GM18498 (cell line): Measurements from ENCODE around the gene OR7A5.
"Not testable (repeated sequence)": the region's sequence is repeated elsewhere in the genome, so short reads cannot be mapped to it uniquely, and the experiment has no call there.

Experiments
- ATAC-seq: cut with Tn5 transposase; IDR thresholded peaks from one replicate; pipeline ENCODE4 v1.9.1; 2021; ENCODE audit warnings: mild to moderate bottlenecking, moderate library complexity; ENCODE audit not compliant: unreplicated experiment

The OR7A5 gene

GRCh38 chr19:14785102-14785793 lies 49.7 kb downstream of the OR7A5 start:
- ATAC-seq: not testable (repeated sequence)

- ATAC-seq: not testable (repeated sequence)
Observed at GRCh38 chr19:14784730-14785101, 50.3 kb downstream of the OR7A5 start.

DNA sequence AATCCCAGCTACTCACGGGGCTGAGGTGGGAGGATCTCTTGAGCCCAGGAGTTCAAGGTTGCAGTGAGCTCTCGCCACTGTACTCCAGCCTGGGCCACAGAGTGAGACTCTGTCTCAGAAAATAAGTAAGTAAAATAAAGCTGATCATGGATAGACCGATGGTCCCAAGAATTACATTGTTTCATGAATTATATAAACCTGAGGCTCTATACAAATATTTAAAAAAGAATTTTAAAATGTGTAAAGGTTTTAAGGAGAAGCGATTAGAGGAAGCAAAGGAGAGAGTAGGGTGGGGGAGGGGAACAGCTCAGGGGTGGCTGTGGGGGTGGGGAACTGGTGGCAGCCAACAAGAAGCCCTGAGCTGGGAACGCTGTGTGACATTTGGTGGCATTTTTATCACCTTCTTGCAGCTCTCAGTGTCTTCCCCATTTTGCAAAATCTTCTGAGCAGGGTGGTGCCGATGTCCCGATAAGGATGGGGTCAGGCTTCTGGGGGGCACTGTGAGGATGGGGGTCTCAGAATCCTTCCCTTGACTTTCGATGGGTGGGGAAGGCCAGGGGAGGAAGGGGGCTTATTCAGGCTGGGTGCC lies 51.5 kb downstream of the OR7A5 start:
- not testable (repeated sequence) for ATAC-seq

DNA sequence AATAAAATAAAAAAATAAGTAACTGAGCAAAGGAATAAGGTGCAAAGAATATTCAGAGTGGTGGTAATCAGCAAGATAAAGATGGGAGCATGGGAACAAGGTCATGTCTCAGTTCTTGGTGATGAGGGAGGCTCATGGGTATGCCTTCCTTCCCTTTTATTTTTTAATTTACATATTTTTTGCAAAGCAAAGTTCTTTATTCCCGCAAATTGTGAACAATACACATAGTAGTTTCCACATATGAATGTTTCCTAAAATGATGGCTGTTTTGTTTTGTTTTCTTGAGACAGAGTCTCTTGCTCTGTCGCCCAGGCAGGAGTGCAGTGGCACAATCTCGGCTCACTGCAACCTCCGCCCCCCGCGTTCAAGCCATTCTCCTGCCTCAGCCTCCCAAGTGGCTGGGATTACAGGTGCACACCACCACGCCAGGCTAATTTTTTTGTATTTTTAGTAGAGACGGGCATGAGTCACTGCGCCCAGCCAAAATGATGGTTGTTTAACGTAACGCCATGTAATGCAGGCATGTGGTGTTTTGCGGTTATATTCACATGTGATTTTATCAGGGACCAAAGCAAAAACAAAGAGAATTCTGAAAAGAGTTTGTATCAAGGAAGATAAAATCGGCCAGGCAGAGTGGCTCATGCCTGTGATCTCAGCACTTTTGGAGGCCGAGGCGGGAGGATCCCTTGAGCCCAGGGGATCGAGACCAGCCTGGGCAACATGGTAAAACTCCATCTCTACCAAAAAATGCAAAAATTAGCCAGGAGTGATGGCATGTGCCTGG lies 52.2 kb downstream of the OR7A5 start:
- ATAC-seq: no peak

DNA sequence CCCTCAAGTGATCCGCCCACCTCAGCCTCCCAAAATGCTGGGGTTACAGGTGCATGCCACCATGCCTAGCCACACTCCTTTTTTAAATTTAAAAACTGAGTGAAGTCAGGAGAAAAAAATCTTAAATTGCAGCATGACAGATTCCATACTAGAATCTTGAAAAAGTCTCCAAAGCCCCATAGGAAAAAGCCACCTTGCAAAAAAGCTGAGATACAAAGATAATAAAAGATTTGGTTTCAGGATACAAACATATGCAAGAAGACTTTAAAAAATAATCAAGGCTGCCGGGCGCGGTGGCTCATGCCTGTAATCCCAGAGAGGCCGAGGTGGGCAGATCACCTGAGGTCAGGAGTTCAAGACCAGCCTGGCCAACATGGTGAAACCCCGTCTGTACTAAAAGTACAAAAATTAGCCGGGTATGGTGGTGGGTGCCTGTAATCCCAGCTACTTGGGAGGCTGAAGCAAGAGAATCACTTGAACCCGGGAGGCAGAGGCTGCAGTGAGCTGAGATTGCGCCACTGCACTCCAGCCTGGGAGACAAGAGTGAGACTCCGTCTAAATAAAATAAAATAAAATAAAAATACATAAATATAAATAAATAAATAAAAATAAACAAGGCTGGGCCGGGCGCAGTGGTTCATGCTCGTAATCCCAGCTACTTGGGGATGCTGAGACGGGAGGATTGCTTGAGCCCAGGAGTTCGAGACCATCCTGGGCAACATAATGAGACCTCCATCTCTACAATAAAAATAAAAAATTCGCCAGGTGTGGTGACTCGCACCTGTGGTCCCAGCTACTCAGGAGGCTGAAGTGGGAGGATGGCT lies 53.1 kb downstream of the OR7A5 start:
- not testable (repeated sequence) for ATAC-seq

DNA sequence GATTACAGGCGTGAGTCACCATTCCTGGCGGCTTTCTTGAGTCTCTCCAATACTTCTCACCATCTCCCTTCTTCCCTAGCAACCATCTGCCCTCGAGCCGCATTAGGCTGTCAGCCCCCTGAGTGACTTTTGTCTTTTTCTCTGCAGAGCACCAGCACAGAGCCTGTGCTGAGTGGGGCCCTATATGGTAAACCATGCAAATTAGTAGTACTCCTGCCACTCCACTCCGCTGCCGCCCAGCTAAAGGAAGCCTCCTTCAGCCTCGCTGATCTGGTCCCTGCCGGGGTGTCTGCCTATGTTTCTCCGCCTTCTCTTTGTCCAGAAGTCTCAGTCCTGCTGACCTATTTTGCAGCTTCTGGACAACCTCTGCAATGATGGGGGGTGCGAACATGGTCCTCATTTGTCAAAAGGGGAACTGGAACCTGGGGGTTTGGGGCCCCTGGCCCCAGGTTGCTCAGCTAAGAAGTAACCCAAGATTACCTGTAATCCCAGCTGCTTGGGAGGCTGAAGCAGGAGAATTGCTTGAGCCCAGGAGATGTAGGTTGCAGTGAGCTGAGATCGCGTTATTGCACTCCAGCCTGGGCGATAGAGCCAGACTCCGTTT lies 54.3 kb downstream of the OR7A5 start:
- not testable (repeated sequence) for ATAC-seq

GRCh38 chr19:14779151-14779550 lies 55.8 kb downstream of the OR7A5 start:
- ATAC-seq: no peak

DNA sequence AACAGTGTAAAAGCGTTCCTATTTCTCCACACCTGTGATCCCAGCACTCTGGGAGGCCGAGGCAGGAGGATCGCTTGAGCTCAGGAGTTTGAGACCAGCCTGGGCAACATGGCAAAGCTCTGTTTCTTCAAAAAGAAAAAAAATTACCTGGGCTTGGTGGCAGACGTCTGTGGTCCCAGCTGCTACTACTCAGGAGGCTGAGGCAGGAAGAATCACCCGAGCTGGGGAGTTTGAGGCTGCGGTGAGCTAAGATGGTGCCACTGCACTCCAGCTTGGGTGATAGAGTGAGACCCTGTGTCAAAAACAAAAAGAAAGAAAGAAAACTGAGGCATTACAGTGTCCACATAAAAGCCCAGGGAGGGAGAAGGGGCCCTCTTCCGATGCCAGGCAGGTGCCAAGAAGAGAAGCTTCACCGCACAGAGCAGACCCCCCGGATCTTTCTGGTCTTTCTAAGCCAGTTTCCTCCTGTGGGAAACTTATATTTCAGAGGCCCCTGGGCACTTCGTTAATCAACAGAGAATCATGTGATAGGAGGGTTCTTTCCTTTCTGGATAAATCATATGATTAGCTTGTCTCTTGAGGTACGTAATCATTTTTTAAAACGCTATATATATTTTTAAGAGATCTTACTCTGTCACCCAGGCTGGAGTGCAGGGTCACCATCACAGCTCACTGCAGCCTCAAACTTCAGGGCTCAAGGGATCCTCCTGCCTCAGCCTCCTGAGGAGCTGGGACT lies 56.7 kb downstream of the OR7A5 start, which contains the start of gene ADGRE2:
Gene ADGRE2, minus strand, starts transcription at position 451 of the 736 bp plus-strand sequence. CDS start 1,804 bp downstream, outside the sequence.
- not testable (repeated sequence) for ATAC-seq

GRCh38 chr19:14777645-14778044 lies 57.3 kb downstream of the OR7A5 start:
- not testable (repeated sequence) for ATAC-seq
